ENCODE results near the gene HEATR9. TPM values are rescaled to one million over a fixed set of nuclear protein-coding genes. Genes with fewer than 3 reads are reported as not detected.

Gene HEATR9
- total RNA-seq, 4 donors from 2014 or later, result not detected

DNA sequence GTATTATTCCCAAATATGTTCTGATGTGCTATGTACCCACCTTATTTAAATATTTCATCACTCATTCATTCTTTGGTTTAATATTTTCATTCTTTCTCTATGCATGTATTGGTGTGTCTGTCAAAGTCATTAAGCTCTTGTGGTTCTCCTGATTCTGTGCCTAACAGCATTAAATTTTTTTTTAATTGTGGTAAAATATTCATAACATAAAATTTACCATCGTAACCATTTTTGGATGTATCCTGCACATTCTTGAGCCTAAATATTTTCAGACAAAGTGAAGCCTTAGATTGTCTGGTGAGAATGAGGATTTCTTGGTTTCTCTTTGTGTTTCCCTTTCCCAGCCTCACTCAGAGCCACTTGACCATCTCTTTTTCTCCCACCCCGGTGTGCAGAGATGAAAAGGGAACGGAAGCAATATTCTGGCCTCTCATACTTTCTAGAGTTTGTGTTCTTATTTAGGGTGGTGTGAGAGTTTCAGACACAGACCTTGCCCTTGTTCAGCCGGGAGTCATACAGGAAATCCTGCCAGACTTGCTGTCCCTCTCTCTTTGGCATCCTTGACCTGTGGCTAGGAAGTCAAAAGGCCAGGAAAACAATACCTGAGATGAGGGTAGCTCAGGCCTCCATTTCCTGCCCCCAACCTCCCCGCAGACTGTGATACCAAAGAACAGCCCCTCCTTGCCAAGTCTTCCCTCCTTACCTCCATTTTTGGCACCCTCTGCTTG, 6.5 kb upstream of the HEATR9 start:
- H3K4me3 ChIP-seq, result no peak overlapping the region
- ATAC-seq, result no peak
- H3K4me1 ChIP-seq, result no peaks in the 10 kb centered on the region
- TF ChIP-seq POLR2A (IDR thresholded peaks at IDR 0.05), result no peak
- TF ChIP-seq, protein P1, sequence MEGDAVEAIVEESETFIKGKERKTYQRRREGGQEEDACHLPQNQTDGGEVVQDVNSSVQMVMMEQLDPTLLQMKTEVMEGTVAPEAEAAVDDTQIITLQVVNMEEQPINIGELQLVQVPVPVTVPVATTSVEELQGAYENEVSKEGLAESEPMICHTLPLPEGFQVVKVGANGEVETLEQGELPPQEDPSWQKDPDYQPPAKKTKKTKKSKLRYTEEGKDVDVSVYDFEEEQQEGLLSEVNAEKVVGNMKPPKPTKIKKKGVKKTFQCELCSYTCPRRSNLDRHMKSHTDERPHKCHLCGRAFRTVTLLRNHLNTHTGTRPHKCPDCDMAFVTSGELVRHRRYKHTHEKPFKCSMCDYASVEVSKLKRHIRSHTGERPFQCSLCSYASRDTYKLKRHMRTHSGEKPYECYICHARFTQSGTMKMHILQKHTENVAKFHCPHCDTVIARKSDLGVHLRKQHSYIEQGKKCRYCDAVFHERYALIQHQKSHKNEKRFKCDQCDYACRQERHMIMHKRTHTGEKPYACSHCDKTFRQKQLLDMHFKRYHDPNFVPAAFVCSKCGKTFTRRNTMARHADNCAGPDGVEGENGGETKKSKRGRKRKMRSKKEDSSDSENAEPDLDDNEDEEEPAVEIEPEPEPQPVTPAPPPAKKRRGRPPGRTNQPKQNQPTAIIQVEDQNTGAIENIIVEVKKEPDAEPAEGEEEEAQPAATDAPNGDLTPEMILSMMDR (IDR thresholded peaks at IDR 0.05 in 4 of 5, conservative IDR thresholded peaks at IDR 0.05 in 1 of 5), result no peak
- DNase-seq, result no peak
- no peaks in the 10 kb centered on the region for H3K36me3 ChIP-seq
- H3K27me3 ChIP-seq, result no peaks in the 10 kb centered on the region
- no peaks in the 10 kb centered on the region for H3K9me3 ChIP-seq
- in situ Hi-C loops (cut with MboI; ENCODE audit: low sequenced_read_pairs in 4 of 4) (no loop called here), intact Hi-C loops (cut with DNase I; ENCODE audit: low total_unique reads) (no loop called here)
- H3K27ac ChIP-seq, result no peak overlapping the region

DNA sequence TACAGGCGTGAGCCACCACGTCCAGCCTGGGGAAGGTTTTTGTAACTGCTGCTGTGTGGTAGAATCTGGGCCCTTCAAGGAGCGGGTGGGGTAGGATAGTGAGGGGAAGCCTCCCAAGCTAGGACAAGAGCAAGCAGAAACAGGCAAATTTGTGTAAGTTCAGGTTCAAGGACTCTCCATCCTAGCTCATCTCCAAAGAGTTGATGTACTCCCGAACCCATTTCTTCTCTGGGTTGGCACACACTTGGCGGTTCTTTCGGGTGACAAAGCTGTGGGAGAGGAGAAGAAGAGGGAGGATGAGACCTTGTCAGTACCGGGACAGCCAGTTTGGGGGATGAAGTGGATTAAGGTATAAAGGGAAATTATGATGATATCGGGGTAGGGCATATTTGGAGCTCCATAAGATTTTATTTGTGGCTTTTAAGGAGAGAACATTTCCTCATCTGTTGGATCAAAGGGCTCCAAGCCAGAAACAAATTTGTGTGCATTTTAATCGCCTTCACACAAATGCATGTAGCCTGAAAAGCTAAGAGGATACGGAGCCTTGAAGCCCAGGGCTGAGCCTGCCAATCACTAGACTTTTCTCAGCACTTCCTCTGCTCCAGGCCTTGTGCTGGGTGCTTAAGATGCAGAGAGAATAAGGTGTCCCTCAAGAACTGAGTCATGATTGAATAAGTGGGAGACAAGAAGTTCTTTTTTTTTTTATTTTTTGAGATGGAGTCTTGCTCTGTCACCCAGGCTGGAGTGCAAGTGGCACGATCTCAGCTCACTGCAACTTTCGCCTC, 3.7 kb upstream of the HEATR9 start:
- no peak overlapping the region for H3K27ac ChIP-seq
- H3K4me3 ChIP-seq, result no peak overlapping the region
- H3K4me1 ChIP-seq, result no peaks in the 10 kb centered on the region
- DNase-seq, result no peak
- no peak for TF ChIP-seq POLR2A (IDR thresholded peaks at IDR 0.05)
- TF ChIP-seq, protein P1 (IDR thresholded peaks at IDR 0.05 in 4 of 5, conservative IDR thresholded peaks at IDR 0.05 in 1 of 5), result no peak
- H3K9me3 ChIP-seq, result no peaks in the 10 kb centered on the region
- in situ Hi-C loops (cut with MboI; ENCODE audit: low sequenced_read_pairs in 4 of 4) (loop anchor here in 1 of 4 donors (25.0 kb wide), 1 partner anchor 90 kb away; no protein-coding TSS in a partner anchor), intact Hi-C loops (cut with DNase I; ENCODE audit: low total_unique reads) (no loop called here)
- no peaks in the 10 kb centered on the region for H3K27me3 ChIP-seq
- no peak for ATAC-seq
- H3K36me3 ChIP-seq, result no peaks in the 10 kb centered on the region

DNA sequence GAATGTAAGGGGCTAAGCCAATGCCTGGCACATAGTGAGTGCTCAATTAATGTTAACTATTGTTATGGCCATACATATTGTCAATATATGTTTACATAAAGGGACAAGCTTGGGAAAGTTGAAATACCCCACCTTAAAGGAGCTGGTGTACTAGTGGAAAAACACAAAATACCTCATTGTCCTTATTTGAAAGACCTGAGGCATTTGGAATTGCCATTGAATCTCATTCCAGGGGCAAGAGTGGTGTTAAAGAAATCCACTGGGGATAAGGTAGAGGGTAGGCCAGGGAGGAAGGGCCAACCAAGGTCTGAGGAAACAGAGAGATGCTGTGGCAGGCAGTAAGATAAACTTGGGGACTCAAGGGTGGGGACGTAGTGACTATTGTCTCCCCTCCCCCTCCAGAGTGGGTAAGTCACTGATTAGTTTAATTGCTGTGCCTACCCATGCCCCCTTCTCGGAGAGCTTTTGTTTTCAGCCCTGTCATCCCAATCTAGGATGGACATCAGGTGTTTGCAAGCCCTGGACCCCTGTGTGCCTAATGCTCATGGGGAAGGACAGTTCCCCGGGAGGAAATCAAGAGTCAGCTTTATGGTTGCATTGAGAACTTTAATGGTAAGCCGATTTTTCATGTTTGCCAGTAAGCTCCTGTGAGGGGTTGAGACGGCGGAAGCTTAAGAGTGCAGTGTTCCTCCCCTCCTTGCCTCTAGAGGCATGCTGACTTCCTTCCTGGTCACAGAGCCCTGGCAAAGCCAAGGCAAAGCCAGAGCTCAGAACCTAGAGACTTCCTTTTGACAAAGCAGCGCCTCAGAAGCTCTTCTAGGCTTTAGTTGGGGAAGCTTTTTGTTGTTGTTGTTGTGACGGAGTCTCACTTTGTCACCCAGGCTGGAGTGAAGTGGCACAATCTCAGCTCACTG, 2.5 kb upstream of the HEATR9 start:
- ATAC-seq, result no peak
- no peaks in the 10 kb centered on the region for H3K27me3 ChIP-seq
- no peak for DNase-seq
- H3K4me1 ChIP-seq, result no peaks in the 10 kb centered on the region
- intact Hi-C loops (cut with DNase I; ENCODE audit: low total_unique reads), result no loop called here
- in situ Hi-C loops (cut with MboI; ENCODE audit: low sequenced_read_pairs in 4 of 4), result loop anchor here in 1 of 4 donors (25.0 kb wide), 1 partner anchor 91 kb away; no protein-coding TSS in a partner anchor
- TF ChIP-seq, protein P1 (IDR thresholded peaks at IDR 0.05 in 4 of 5, conservative IDR thresholded peaks at IDR 0.05 in 1 of 5), result no peak
- no peak for TF ChIP-seq POLR2A (IDR thresholded peaks at IDR 0.05)
- H3K36me3 ChIP-seq, result no peaks in the 10 kb centered on the region
- H3K9me3 ChIP-seq, result no peaks in the 10 kb centered on the region
- H3K4me3 ChIP-seq, result no peak overlapping the region
- no peak overlapping the region for H3K27ac ChIP-seq

DNA sequence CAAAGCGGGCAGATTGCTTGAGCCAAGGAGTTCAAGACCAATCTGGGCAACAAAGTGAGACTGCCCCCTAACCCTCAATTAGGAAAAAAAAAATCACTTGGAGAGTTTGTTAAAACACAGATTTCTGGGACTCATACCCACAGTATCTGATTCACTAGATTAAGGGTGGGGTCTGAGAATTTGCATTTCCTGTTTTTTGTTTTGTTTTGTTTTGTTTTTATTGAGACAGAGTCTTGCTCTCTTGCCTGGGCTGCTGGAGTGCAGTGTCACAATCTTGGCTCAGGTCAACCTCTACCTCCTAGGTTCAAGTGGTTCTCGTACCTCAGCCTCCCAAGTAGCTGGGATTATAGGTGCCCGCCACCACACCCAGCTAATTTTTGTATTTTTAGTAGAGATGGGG, 1.1 kb downstream of the HEATR9 start:
- no peaks in the 10 kb centered on the region for H3K4me1 ChIP-seq
- H3K36me3 ChIP-seq, result no peaks in the 10 kb centered on the region
- no peak for ATAC-seq
- no peak for DNase-seq
- H3K9me3 ChIP-seq, result no peaks in the 10 kb centered on the region
- H3K4me3 ChIP-seq, result no peak overlapping the region
- no peak overlapping the region for H3K27ac ChIP-seq
- intact Hi-C loops (cut with DNase I; ENCODE audit: low total_unique reads) (no loop called here), in situ Hi-C loops (cut with MboI; ENCODE audit: low sequenced_read_pairs in 4 of 4) (loop anchor here in 1 of 4 donors (25.0 kb wide), 1 partner anchor 95 kb away; no protein-coding TSS in a partner anchor)
- H3K27me3 ChIP-seq, result no peaks in the 10 kb centered on the region
- no peak for TF ChIP-seq POLR2A (IDR thresholded peaks at IDR 0.05)
- TF ChIP-seq, protein P1 (IDR thresholded peaks at IDR 0.05 in 4 of 5, conservative IDR thresholded peaks at IDR 0.05 in 1 of 5), result no peak

All from gastrocnemius medialis (tissue), 4 donors.